Stimulated activated CD8-positive, alpha-beta memory T cell treated with anti-CD3 and anti-CD28 coated beads, Interleukin-12 subunit alpha, Interleukin-12 subunit beta, amount 100 ng/mL, for 24 hours (primary cell): ENCODE results near the gene BRCA1.
"Not testable (repeated sequence)": the region's sequence is repeated elsewhere in the genome, so short reads cannot be mapped to it uniquely, and the experiment has no call there.

ENCODE experiments used
- DNase-seq: peaks from one replicate; pipeline ENCODE4 v3.0.0-alpha.2; 2020; ENCODE audit errors: extremely low read depth

Gene BRCA1

DNA sequence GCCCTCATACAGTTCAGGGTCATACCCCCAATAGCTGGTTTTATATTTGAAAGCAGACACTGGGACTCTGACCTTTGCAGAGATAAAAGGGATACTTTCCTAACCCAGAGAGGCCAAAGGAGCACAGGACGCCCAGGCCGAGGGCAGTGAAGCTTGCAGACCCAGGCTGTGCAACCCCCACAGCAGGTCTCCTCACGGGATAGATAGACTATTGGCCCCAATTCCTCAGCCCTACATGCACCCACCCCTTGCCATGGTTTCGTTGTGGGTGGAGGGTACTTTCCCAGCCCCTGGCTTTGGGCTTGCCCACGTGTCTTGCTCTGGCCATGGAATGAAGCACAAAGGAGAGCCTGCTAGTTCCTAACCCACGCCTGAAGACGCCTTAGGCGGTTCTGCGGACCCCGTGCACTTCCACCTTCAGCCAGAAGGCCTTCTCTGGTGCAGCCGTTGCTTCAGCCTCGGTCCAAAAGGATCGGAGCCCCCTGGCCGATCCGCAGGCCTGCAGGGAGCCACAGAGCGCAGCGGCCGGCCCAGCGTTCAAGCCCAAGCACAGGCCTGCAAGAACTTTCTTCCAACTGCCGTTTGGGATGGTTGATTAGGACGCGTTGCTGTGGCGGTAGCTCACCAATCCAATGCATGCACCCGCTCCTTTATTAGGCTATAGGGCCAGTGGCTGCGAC is 9.8 kb upstream of the BRCA1 start:
- DNase-seq = no peak

DNA sequence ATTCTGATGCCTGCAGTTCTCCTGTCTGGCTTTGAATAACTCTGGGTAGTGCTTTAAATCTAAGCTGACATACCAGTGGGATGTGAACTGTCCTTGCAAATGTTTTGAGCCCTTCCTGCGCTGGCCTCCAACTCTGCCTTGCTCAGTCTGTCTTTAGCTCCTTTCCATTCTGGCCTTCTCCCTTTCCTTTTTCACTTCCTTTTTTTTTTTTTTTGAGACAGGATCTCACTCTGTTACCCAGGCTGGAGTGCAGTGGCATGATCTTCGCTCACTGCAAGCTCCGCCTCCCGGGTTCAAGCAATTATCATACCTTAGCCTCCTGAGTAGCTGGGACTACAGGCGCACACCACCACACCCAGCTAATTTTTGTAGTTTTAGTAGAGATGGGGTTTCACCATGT is 8.3 kb upstream of the BRCA1 start:
- DNase-seq = not testable (repeated sequence)

DNA sequence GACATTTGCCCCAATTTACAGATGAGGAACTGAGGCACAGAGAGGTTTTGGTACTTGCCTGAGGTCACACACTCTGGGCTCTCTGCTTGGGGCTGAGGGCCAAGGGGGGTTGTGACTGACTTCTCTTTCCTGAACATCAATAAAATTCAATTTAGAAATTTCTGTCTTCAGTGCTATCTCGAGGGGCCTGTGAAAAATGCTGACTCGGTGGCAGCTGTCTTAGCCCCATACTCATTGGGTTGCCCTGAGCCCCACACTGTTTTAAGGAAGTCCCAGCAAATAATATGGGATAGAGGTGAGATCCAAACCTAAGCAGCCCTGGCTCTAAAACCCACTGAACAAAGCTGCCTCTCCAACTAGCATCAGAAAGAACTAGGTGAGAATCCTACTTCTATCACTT is 7.0 kb upstream of the BRCA1 start:
- DNase-seq = no peak

DNA sequence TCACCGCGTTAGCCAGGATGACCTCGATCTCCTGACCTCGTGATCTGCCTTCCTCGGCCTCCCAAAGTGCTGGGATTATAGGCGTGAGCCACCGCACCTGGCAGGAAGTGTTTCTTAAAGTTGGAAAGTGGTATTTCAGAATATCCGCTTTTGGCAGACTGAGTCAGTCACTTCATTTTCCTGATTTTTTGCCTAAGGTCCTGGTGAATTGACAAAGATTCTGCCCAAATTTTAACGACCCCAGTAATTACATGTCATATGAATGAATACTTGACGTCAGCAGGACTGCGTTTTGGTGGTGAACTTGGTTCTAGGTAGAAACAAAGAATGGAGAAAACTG is 4.5 kb upstream of the BRCA1 start:
- DNase-seq = no peak

DNA sequence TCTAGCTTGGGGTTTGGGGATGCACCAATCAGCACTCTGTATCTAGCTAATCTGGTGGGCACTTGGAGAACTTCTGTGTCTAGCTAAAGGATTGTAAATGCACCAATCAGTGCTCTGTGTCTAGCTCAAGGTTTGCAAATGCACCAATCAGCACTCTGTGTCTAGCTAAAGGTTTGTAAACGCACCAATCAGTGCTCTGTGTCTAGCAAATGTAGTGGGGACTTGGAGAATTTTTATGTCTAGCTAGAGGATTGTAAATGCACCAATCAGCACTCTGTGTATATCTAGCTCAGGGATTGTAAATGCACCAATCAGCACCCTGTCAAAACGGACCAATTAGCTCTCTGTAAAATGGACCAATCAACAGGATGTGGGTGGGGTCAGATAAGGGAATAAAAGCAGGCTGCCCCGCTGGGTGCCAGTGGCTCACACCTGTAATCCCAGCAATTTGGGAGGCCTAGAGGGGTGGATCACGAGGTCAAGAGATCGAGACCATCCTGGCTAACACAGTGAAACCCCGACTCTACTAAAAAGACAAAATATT is 2.2 kb upstream of the BRCA1 start:
- not testable (repeated sequence) for DNase-seq

DNA sequence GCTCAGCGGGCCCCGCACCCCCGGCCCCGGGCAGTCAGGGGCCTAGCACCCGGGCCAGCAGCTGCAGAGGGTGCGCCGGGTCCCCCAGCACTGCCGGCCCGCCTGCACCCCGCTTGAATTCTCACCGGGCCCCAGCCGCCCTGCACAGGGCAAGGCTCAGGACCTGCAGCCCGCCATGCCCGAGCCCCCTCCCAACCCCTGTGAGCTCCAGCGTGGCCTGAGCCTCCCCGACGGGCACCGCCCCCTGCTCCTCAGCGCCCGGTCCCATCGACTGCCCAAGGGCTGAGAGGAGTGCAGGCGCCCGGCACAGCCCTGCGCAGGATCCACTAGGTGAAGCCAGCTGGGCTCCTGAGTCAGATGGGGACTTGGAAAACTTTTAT is 1.7 kb upstream of the BRCA1 start:
- no peak for DNase-seq

DNA sequence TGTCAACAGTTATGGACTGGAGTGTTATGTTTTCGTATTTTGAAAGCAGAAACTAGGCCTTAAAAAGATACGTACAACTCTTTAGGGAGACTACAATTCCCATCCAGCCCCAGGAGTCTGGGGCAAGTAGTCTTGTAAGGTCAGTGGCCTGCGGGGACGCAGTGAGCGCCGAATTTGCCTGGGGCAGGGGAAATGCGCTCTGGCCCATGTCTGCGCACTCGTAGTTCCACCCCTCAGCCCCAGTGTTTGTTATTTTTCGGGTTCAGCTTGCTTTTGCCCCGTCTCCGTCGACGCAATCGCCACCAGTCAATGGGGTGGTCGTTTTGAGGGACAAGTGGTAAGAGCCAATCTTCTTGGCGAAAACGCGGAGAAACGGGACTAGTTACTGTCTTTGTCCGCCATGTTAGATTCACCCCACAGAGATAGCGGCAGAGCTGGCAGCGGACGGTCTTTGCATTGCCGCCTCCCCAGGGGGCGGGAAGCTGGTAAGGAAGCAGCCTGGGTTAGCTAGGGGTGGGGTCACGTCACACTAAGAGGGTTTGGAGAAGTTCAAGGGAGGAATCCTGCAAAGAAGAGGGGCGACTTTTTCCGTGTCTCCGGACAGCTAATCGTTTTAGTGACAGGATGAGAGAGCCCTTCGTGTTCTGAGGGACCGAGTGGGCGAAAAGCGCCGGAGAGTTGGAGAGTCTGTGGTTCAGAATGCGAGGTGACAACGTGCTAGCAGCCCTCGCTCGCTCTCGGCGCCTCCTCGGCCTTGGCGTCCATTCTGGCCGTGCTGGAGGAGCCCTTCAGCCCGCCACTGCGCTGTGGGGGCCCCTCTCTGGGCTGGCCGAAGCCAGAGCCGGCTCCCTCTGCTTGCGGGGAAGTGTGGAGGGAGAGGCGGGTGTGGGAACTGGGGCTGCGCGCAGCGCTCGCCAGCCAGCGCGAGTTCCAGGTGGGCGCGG is 1.1 kb upstream of the BRCA1 start:
- no peak for DNase-seq

DNA sequence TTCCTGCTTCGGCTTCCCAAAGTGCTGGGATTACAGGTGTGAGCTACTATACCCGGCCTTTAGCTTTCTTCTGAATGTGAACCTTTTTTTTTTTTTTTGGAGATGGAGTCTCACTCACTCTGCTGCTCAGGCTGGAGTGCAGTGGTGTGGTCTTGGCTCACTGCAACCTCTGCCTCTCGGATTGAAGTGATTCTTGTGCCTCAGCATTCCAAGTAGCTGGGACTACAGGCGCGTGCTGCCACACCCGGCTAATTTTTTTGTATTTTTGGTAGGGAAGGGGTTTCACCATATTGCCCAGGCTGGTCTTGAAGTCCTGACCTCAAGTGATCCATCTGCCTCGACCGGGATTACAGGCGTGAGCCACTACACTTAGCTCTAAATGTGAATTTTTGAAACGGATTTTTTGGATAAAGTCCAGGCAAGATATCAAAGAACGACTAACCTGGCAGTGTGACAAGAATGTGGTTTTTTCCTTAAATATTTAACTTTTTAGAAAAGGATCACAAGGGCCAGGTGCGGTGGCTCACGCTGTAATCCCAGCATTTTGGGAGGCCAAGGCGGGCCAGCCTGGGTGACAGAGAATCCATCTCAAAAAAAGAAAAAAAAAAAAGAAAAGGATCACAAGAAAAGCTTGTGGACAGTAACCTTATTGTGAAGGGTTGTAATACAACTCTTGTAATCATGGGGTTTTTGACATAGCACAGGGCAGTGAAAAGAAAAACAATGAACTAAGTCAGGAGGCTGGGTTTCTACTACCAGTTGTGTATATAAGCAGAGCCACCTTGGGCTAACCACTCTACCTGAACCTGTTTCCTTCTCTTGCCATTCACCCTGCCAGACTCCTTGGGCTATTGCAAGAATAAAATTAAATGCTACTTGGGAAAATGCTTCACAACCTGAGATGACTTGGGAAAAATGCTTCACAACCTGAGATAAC is 6.2 kb downstream of the BRCA1 start:
- DNase-seq = no peak

DNA sequence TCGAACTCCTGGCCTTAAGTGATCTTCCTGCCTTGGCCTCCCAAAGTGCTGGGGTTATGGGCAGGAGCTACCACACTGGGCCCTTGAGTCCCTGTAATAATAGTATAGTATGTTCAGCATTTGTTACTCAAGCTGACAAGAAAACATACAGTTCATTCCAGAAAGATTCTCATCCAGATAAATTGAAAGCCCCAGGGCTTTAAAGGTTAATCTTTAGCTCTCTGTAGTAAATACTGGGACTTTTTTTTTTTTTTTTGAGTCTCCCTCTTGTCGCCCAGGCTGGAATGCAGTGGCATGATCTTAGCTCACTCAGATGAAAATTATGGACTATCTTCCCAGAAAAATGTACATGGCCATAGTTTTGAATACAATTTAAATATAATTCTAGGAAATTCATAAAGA is 11.0 kb downstream of the BRCA1 start:
- DNase-seq = no peak

DNA sequence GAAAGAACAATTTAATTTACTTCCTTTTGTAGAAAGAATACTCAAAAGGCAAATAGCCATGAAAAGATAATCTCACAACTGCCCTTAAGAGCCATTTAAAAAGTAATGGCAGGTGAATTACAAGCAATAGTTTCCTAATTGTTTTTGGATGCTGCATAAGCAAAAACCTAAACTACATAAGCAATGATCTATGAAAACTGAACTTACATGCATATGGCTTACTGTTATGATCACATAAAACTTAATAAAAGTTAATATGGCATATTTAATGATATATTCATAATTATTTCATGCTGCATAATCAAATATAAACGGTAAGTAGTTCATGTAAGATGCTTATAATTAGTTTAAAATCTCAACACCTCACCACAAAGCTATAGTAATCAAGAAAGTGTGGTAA is 18.6 kb downstream of the BRCA1 start:
- DNase-seq = no peak

DNA sequence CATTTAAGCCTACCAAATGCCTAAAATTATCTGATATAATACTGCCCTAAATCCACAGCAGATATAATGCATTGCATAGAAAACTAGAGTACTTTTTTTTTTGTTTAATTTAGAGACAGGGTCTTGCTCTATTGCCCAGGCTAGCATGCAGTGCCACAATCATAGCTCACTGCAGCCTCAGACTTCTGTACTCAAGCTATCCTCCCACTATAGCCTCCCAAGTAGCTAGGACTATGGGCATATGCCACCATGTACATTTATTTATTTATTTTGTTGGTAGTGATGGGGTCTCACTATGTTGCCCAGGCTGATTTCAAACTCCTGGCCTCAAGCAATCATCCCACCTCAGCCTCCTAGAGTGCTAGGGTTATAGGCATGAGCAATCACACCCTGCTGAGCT is 20.0 kb downstream of the BRCA1 start:
- DNase-seq = no peak

DNA sequence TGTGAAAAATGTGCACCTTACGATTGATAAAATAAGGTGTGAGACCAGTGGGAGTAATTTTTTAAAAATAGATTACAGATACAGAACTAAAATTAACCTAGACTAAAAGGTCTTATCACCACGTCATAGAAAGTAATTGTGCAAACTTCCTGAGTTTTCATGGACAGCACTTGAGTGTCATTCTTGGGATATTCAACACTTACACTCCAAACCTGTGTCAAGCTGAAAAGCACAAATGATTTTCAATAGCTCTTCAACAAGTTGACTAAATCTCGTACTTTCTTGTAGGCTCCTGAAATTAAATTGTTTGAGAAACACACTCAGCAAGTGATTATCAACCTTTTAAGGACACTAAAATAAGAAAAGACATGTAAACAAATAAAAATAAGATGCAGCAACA is 20.5 kb downstream of the BRCA1 start:
- DNase-seq = no peak

DNA sequence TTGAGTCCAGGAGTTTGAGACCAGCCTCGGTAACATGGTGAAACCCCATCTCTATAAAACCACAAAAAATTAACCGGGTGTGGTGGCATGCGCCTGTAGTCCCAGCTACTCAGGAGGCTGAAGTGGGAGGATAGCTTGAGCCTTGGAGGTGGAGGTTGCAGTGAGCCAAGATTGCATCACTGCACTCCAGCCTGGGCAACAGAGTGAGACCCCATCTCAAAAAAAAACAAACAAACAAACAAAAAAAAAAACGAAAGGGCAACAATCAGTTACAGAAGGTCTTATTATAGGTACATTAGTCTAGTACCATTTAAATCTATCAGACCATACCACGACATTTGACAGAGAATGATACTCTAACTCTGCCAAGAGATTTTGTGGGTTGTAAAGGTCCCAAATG is 29.8 kb downstream of the BRCA1 start:
- DNase-seq = not testable (repeated sequence)

DNA sequence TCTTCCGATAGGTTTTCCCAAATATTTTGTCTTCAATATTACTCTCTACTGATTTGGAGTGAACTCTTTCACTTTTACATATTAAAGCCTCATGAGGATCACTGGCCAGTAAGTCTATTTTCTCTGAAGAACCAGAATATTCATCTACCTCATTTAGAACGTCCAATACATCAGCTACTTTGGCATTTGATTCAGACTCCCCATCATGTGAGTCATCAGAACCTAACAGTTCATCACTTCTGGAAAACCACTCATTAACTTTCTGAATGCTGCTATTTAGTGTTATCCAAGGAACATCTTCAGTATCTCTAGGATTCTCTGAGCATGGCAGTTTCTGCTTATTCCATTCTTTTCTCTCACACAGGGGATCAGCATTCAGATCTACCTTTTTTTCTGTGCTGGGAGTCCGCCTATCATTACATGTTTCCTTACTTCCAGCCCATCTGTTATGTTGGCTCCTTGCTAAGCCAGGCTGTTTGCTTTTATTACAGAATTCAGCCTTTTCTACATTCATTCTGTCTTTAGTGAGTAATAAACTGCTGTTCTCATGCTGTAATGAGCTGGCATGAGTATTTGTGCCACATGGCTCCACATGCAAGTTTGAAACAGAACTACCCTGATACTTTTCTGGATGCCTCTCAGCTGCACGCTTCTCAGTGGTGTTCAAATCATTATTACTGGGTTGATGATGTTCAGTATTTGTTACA is 30.9 kb downstream of the BRCA1 start:
- DNase-seq = no peak

DNA sequence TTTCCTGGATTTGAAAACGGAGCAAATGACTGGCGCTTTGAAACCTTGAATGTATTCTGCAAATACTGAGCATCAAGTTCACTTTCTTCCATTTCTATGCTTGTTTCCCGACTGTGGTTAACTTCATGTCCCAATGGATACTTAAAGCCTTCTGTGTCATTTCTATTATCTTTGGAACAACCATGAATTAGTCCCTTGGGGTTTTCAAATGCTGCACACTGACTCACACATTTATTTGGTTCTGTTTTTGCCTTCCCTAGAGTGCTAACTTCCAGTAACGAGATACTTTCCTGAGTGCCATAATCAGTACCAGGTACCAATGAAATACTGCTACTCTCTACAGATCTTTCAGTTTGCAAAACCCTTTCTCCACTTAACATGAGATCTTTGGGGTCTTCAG is 32.3 kb downstream of the BRCA1 start:
- DNase-seq = no peak

DNA sequence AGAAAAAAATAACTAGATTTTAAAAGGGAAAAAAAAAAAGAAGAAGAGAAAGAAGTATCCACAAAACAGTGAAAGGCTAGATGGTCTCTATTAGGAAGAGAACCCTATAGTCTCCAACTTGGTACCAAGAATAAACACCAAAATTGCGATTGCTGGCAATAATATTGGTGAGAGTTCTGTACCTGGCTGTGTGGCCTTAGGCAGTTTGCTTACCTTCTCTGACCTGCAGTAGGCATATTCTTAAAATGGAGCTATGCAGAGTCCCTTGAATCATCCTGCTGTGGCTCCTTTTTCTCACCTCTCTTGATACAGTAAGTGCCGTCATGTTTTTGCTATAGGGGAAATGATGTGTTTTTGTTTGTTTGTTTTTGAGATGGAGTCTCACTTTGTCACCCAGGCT is 35.1 kb downstream of the BRCA1 start:
- no peak for DNase-seq

DNA sequence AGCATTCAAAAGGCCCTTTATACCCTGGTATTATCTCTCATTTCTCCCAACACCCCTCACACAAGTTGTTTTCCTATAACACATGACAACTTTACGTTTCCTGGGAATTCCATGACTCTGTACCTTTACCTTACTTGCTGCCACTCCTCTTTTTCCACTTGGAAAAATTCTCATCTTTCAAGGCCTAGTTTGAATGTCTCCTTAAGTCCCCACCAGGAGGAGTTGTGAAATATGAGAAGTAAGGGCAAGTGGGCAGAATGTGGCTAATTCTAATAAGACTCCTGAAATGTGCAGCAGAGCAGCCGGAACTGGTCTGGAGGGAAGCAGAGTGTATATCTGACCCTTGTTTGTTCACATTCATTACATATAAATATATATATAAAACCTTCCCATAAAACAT is 39.7 kb downstream of the BRCA1 start:
- DNase-seq = no peak

DNA sequence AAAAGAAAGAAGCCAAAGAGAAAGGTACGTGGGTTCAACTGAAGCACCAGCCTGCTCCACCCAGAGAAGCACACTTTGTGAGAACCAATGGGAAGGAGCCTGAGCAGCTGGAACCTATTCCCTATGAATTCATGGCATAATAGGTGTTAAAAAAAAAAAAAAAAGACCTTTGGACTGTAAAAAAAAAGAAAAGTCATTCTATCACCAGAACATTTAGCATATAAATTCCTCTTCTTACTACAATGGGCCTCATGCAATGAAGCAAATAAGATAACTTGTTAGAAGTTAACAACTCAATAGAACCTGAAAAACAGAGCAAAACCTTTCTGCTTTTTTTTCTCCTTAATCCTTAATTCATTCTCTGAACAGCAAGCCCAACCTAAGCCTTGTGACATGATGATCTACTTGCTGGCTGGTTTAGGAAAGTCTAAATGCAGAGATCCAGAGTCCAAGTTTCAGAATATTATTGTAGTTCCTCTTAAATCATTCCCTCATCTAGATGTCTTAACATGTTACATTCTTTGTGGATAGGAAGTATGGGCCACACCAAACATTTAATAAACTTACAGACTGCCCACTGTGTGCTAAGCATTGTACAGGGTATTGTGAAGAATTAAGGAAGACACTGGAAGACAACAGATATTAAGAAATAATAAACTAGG is 45.4 kb downstream of the BRCA1 start:
- DNase-seq = no peak

DNA sequence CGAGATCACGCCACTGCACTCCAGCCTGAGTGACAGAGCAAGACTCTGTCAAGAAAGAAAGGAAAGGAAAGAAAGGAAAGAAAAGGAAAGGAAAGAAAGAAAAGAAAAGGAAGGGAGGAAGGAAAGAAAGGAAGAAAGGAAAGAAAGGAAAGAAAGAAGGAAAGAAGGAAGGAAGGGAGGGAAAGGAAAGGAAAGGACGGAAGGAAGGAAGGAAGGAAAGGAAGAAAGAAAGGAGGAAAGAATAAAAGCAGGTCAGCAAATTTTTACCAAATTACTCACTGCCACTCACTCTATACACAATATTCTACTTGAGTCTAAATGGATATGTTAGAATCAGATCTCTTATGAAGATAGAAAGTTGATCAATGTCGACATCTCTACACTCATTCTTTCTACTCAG is 50.3 kb downstream of the BRCA1 start:
- DNase-seq = no peak

DNA sequence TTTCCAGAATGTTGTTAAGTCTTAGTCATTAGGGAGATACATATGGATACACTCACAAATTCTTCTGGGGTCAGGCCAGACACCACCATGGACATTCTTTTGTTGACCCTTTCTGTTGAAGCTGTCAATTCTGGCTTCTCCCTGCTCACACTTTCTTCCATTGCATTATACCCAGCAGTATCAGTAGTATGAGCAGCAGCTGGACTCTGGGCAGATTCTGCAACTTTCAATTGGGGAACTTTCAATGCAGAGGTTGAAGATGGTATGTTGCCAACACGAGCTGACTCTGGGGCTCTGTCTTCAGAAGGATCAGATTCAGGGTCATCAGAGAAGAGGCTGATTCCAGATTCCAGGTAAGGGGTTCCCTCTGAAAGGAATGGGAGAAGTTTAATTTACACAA is 54.3 kb downstream of the BRCA1 start:
- no peak for DNase-seq

DNA sequence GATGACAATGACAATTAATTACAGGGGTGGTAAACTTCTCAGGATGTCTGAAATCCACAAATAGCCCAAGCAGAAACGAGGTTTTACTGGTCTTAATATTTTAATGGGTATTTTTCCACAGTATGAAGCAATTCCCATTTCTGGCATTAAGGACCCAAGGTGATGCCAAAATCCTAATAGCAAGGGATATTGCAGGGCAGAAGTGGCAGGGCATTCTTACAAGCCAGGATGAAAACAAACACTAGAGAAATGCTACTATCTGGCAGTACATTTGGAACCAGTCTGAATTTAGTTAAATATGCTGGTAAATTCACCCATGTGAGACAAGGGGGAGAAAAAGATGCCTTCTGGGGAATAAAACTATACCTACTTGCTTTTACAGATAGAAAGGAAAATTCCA is 54.9 kb downstream of the BRCA1 start:
- no peak for DNase-seq
